HFFc6 (cell line): ENCODE results near the gene ZNF792. TPM values are rescaled to one million over a fixed set of nuclear protein-coding genes. Genes with fewer than 3 reads are reported as not detected.

Source experiments
- DNase-seq: peaks from one replicate; pipeline ENCODE4 v3.0.0-alpha.2; 2018
- H3K27ac Mint-ChIP-seq: 2 replicates; pipeline ENCODE4 v1.8.0; 2020; ENCODE audit warnings: mild to moderate bottlenecking, mixed read lengths
- H3K27me3 Mint-ChIP-seq: 2 replicates; pipeline ENCODE4 v1.8.0; 2021; ENCODE audit warnings: mild to moderate bottlenecking, moderate library complexity, mixed read lengths; ENCODE audit not compliant: insufficient read depth
- H3K36me3 Mint-ChIP-seq: 2 replicates; pipeline ENCODE4 v1.8.0; 2021; ENCODE audit warnings: low read depth, mixed read lengths
- H3K4me1 Mint-ChIP-seq: 2 replicates; pipeline ENCODE4 v1.8.0; 2020; ENCODE audit warnings: low read depth, mixed read lengths
- H3K4me3 Mint-ChIP-seq: 2 replicates; pipeline ENCODE4 v1.8.0; 2020; ENCODE audit warnings: mild to moderate bottlenecking, moderate library complexity, mixed read lengths
- H3K9me3 Mint-ChIP-seq: 2 replicates; pipeline ENCODE4 v1.8.0; 2020; ENCODE audit warnings: mild to moderate bottlenecking, mixed read lengths
- total RNA-seq, 6 experiments: library from RNA; stranded (reverse); fragmentation: NEBNext Ultra II Directional; extraction: Animal tissue kit (Norgen Biotek cat#: 25700); gene quantifications; 2 replicates in 1 of 6; 3 replicates in 5 of 6; pipeline ENCODE4 v1.2.3, GENCODE V29; 2021
- TF ChIP-seq, protein P1 (sequence below): fragments of 200-600 bp; sonication (generic); IDR thresholded peaks from 2 replicates; pipeline ENCODE4 v1.5.0; 2021; ENCODE audit warnings: antibody characterized with exemption, mild to moderate bottlenecking

Gene ZNF792
- total RNA-seq, 6 experiments from 2014 or later = 2.7 to 3.2 (median 3.0) TPM

DNA sequence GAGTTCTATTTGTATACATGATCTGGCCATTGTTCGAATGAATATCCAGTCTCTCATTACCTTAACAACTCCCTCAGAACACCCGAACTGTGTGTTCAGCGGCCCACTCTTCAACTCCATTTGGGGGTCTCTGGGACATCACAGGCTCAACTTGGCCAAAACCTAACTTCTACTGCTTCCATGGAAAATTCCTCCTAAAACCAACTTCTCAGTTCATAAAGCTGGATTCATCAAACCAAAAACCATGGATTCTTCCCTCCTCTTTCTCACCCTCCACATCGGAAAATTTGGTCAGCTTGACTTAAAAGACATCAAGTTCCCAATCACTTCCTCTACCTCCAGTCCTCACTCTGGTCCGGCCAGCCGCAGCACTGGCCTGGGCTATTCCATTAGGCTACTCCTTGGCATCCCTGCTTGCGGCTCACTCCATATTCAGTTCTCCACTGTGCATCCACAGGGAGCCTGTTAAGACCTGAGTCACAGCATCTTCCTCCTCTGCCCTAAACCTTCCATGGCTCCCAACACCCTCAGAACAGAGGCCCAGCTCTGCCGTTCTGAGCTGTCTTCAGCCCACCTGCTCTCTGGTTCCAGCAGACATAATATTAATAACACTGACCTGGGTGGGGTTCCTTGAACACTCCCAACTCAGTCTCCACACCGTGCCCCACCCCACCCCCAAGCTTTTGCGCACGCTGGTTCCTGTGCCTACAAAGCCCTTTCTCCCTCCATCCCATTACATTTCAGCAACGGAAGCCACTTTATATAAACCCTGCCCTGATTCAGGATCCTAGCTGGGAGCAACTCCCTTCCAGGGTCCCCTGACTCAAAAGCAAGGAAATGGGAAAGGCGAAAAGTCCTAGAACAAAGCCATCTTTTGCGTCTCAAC is 1.1 kb downstream of the ZNF792 start:
- peak overlapping the region; percentile 85 for H3K4me3 Mint-ChIP-seq
- no peak for DNase-seq
- peaks cover 43% of the 10 kb centered on the region for H3K4me1 Mint-ChIP-seq
- H3K27ac Mint-ChIP-seq = peak overlapping the region; percentile 81
- H3K36me3 Mint-ChIP-seq = peaks cover 35% of the 10 kb centered on the region
- TF ChIP-seq, protein P1, sequence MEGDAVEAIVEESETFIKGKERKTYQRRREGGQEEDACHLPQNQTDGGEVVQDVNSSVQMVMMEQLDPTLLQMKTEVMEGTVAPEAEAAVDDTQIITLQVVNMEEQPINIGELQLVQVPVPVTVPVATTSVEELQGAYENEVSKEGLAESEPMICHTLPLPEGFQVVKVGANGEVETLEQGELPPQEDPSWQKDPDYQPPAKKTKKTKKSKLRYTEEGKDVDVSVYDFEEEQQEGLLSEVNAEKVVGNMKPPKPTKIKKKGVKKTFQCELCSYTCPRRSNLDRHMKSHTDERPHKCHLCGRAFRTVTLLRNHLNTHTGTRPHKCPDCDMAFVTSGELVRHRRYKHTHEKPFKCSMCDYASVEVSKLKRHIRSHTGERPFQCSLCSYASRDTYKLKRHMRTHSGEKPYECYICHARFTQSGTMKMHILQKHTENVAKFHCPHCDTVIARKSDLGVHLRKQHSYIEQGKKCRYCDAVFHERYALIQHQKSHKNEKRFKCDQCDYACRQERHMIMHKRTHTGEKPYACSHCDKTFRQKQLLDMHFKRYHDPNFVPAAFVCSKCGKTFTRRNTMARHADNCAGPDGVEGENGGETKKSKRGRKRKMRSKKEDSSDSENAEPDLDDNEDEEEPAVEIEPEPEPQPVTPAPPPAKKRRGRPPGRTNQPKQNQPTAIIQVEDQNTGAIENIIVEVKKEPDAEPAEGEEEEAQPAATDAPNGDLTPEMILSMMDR = no peak
- H3K9me3 Mint-ChIP-seq = peaks cover 45% of the 10 kb centered on the region
- peaks cover 7% of the 10 kb centered on the region for H3K27me3 Mint-ChIP-seq

DNA sequence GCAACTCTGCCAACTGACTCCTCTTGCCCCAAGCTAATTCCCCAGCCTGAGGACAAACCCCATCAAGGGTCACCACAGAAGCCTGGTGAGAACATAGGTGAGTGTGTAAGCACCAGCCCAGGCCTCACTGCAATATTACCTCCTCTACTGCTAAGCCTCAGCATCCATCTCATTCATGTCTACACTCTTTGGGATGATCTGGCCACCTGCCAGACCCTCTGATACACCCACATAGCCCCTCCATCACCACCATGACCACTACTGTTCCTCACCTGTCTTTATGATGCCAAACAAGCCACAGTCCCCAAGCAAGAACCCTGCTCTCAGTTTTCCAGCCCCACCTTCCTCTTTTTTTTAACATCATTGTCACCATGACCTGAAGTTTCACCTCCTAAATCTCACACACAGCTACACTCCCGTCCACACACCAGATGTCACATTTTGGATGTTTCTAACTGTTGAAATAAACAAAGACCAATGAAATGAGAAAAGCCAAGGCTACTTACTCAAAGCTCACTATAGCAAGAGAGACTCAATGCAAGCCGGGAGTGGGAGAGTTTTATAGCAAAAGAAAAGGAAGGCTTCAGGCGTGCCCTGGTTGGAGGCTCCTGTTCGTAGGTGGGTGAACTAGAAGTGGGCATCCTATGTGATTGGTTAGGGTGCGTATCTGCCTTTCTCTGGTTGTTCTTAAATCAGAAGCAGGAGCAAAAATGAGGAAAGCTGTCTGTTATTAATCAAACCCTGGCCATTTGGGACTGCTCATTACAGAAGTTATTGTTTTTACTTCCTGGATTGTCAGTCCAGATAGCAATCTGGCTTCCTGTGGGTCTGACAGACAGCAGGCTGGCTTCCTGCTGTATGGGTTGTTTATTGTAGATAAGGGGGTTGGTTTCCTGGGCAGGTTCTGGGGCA is 2.0 kb downstream of the ZNF792 start:
- no peak for DNase-seq
- peaks cover 4% of the 10 kb centered on the region; the same call in 1 of the 2 replicates for H3K27me3 Mint-ChIP-seq
- TF ChIP-seq, protein P1 = no peak
- H3K4me1 Mint-ChIP-seq = peaks cover 43% of the 10 kb centered on the region
- H3K36me3 Mint-ChIP-seq = peaks cover 36% of the 10 kb centered on the region
- H3K27ac Mint-ChIP-seq = peak overlapping the region; percentile 81
- H3K4me3 Mint-ChIP-seq = peak overlapping the region; percentile 85
- H3K9me3 Mint-ChIP-seq = peaks cover 45% of the 10 kb centered on the region

DNA sequence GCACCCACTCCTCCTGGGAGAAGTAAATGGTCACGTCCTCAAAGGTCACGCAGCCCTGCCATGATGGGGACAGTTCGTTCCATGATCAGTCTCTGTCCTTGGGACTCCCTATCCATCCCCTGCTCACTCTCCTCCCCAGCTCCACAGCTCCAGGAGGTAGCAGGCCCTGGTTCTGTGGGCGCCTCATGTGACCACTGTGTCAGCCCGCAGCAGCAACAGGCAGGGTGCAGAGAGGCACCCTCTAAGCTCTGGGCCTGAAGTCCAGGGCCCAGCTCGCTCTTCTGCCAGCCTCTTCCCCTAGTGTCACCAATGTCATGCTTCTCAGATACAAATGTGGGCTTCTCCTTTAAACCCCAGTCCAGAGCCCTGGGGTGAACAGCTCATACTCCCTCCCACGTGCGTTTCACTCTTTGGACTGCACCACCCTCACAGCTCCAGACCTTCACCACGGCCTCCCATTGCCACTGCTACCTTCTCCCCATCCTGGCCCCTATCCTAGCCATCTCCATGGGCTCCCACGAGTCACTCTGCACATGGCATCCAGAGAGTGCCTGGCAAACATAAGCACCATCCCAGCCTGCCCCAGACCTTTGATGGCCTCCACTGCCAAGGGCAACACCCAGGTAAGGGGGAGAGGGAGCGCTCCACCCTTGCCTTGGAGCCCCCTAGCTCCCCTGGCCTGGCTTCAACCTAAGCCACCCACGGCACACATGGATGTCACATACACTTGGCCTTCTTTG is 2.9 kb downstream of the ZNF792 start:
- Mint-ChIP-seq H3K4me1 (peaks cover 43% of the 10 kb centered on the region), H3K4me3 (peak overlapping the region; percentile 85), H3K9me3 (peaks cover 45% of the 10 kb centered on the region), H3K36me3 (peaks cover 41% of the 10 kb centered on the region), H3K27ac (peak overlapping the region; percentile 81), H3K27me3 (peaks cover 4% of the 10 kb centered on the region; the same call in 1 of the 2 replicates)
- peak; percentile 23 for DNase-seq
- TF ChIP-seq, protein P1 = no peak

DNA sequence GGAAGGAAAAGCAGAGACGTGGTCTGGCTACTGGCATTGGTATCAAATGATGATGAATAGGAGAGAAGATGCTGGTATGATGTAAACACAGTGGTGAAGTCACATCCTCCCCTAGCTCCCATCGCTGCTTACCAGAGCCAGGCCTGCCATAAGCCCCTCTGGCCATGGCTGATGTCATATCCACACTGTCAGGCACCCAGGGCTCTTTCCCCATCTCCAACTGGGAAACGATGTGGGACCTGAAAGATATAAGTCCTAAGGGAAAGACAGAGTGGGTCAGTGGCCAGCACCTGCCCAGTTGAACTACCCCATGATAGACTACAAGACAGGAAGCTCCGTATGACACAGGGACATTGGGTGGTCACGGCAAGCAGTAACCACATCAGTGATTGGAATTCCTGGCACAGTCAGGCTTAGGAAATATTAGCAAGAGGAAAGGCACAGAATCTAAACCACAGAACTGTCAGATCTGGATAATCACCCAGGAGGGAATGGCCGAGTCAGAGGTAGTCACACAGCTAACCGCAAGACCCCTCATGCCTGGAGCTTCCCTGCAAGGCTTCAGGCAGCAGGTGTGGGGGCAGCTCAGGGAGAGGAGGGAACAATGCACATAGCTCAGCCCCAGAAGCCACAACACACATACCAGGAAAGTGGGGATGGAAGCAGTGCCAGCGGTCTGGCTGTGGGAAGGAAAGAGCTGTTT is 3.8 kb downstream of the ZNF792 start:
- H3K4me3 Mint-ChIP-seq = peak overlapping the region; percentile 68
- peaks cover 45% of the 10 kb centered on the region for H3K36me3 Mint-ChIP-seq

More for the DNA sequence above, 3.8 kb downstream of the ZNF792 start:
- H3K9me3 Mint-ChIP-seq = peaks cover 47% of the 10 kb centered on the region
- H3K4me1 Mint-ChIP-seq = peaks cover 43% of the 10 kb centered on the region
- peak; percentile 92 for DNase-seq
- TF ChIP-seq, protein P1 = no peak
- H3K27me3 Mint-ChIP-seq = no peaks in the 10 kb centered on the region
- peak overlapping the region; percentile 81 for H3K27ac Mint-ChIP-seq
